ENCODE results near the gene ZNF175.

Gene ZNF175

GRCh38 chr19:51570962-51571575, at the start of gene ZNF175:
Gene ZNF175 (plus strand): TSS chr19:51571283. CDS start chr19:51573330, 2,047 bp downstream.
- peak; percentile 89 for DNase-seq

- DNase-seq = no peak
Observed at GRCh38 chr19:51521357-51521756, 49.7 kb upstream of the ZNF175 start.

GRCh38 chr19:51521781-51522180, 49.3 kb upstream of the ZNF175 start:
- no peak for DNase-seq

- DNase-seq = no peak
Observed at GRCh38 chr19:51524666-51525264, 46.3 kb upstream of the ZNF175 start.

GRCh38 chr19:51525651-51526050, 45.4 kb upstream of the ZNF175 start:
- no peak for DNase-seq

GRCh38 chr19:51529301-51529700, 41.8 kb upstream of the ZNF175 start:
- DNase-seq = no peak

GRCh38 chr19:51530616-51531015, 40.5 kb upstream of the ZNF175 start:
- DNase-seq = no peak

- no peak for DNase-seq
Observed at GRCh38 chr19:51531349-51532315, 39.5 kb upstream of the ZNF175 start, which contains the start of gene SIGLEC6. Gene SIGLEC6 (minus strand): TSS chr19:51531670. CDS start chr19:51531648, 22 bp downstream.

GRCh38 chr19:51535535-51535934, 35.5 kb upstream of the ZNF175 start:
- DNase-seq = no peak

GRCh38 chr19:51539821-51540366, 31.2 kb upstream of the ZNF175 start:
- DNase-seq = no peak

- DNase-seq = no peak
Observed at GRCh38 chr19:51541458-51542357, 29.4 kb upstream of the ZNF175 start.

GRCh38 chr19:51542699-51543098, 28.4 kb upstream of the ZNF175 start:
- DNase-seq = no peak

- DNase-seq = no peak
Observed at GRCh38 chr19:51544038-51544437, 27.0 kb upstream of the ZNF175 start.

GRCh38 chr19:51546107-51546649, 24.9 kb upstream of the ZNF175 start:
- DNase-seq = no peak

GRCh38 chr19:51546650-51547396, 24.3 kb upstream of the ZNF175 start:
- no peak for DNase-seq

GRCh38 chr19:51547397-51548212, 23.5 kb upstream of the ZNF175 start:
- DNase-seq = no peak

GRCh38 chr19:51548213-51548651, 22.9 kb upstream of the ZNF175 start:
- DNase-seq = no peak

GRCh38 chr19:51548891-51549305, 22.2 kb upstream of the ZNF175 start:
- no peak for DNase-seq

GRCh38 chr19:51549533-51550324, 21.4 kb upstream of the ZNF175 start:
- DNase-seq = no peak
